Lower lobe of right lung (tissue), 2 donors: ENCODE measurements around the gene PPFIA1. TPM values are rescaled to one million over a fixed set of nuclear protein-coding genes. Genes with fewer than 3 reads are reported as not detected.
A peak's percentile ranks its signal among the peaks of the same experiment; 100 is the strongest.

Experiments
- ATAC-seq, 2 donors: fragments of 200-7000 bp; cut with Tn5 transposase; one replicate each; pipeline ENCODE4 v1.9.1; 2020 to 2022; ENCODE audit warnings: mild to moderate bottlenecking in 2 of 2, moderate library complexity in 2 of 2
- DNase-seq: peaks from one replicate; pipeline ENCODE4 v3.0.0-alpha.2; 2020
- H3K27ac ChIP-seq: fragments of 200-600 bp; one replicate; pipeline ENCODE4 v1.8.0; 2022
- H3K27me3 ChIP-seq: fragments of 200-600 bp; one replicate; pipeline ENCODE4 v1.8.0; 2022; ENCODE audit warnings: low read depth
- H3K36me3 ChIP-seq: fragments of 200-600 bp; one replicate; pipeline ENCODE4 v1.8.0; 2022; ENCODE audit warnings: mild to moderate bottlenecking
- H3K4me1 ChIP-seq: fragments of 200-600 bp; one replicate; pipeline ENCODE4 v1.8.0; 2022
- H3K4me3 ChIP-seq: fragments of 200-600 bp; one replicate; pipeline ENCODE4 v1.8.0; 2022; ENCODE audit warnings: mild to moderate bottlenecking
- H3K9me3 ChIP-seq: fragments of 200-600 bp; one replicate; pipeline ENCODE4 v1.8.0; 2022
- CTCF ChIP-seq: fragments of 200-600 bp; IDR thresholded peaks from one replicate; pipeline ENCODE4 v1.8.0; 2022; ENCODE audit warnings: antibody characterized with exemption, mild to moderate bottlenecking
- intact Hi-C: fragments of 100-400 bp; cut with DNase I; formaldehyde crosslinking; loops from one replicate; pipeline ENCODE4 v1.11.0; 2022
- total RNA-seq: library from RNA; stranded (reverse); fragmentation: NEBNext Ultra II Directional; extraction: Animal tissue kit (Norgen Biotek cat#: 25700); gene quantifications from one replicate; pipeline ENCODE4 v1.2.1, GENCODE V29; 2021
- donor health status: DM: no; HTN: yes; CAD: no; lungs with severe emphysema.

The PPFIA1 gene
- total RNA-seq, 1 donor from 2014 or later: 81.0 TPM

DNA sequence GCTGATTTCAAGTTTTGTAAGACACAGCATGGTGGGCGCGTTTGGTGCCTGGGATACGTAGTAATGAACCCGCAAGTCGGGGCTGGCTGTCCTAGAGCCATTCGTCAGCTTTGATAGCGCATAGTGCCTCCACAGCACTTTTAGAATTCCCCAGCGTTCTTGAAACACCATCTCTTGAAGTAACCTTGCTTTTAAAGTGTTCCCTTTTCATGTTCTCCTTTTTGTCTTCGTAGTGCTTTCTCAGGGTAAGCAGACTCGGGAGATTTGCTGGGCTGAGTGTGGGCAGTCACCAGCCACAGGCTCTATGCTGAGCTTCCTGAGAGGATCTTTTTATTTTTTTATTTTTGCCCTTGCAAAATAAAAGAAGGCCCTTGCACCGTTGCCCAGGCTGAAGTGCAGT is 88.3 kb downstream of the PPFIA1 start:
- intact Hi-C loops: no loop called here
- no peak overlapping the region for H3K4me3 ChIP-seq
- DNase-seq: peak; percentile 58
- peaks cover 99% of the 10 kb centered on the region for H3K36me3 ChIP-seq
- H3K9me3 ChIP-seq: no peaks in the 10 kb centered on the region
- H3K27ac ChIP-seq: no peak overlapping the region
- peak in 1 of 2 donors; percentile 67 for ATAC-seq
- TF ChIP-seq CTCF: no peak
- no peaks in the 10 kb centered on the region for H3K27me3 ChIP-seq
- H3K4me1 ChIP-seq: peaks cover 8% of the 10 kb centered on the region

- no peak overlapping the region for H3K27ac ChIP-seq
- intact Hi-C loops: no loop called here
- peaks cover 97% of the 10 kb centered on the region for H3K36me3 ChIP-seq
These were observed 89.1 kb downstream of the PPFIA1 start for GRCh38 chr11:70359451-70360205.

GRCh38 chr11:70360211-70360610 is 89.7 kb downstream of the PPFIA1 start:
- H3K4me1 ChIP-seq: peaks cover 8% of the 10 kb centered on the region
- peaks cover 96% of the 10 kb centered on the region for H3K36me3 ChIP-seq
- DNase-seq (no peak), ATAC-seq (no peak)
- H3K4me3 ChIP-seq: no peak overlapping the region
- H3K9me3 ChIP-seq: no peaks in the 10 kb centered on the region
- no peaks in the 10 kb centered on the region for H3K27me3 ChIP-seq
- TF ChIP-seq CTCF: no peak
- no peak overlapping the region for H3K27ac ChIP-seq
- intact Hi-C loops: no loop called here

More at GRCh38 chr11:70359451-70360205, 89.1 kb downstream of the PPFIA1 start:
- ATAC-seq (no peak), DNase-seq (no peak)
- H3K4me1 ChIP-seq: peaks cover 8% of the 10 kb centered on the region
- H3K27me3 ChIP-seq: no peaks in the 10 kb centered on the region
- no peaks in the 10 kb centered on the region for H3K9me3 ChIP-seq
- no peak for TF ChIP-seq CTCF
- H3K4me3 ChIP-seq: no peak overlapping the region

- no peak for ATAC-seq
- no peaks in the 10 kb centered on the region for H3K9me3 ChIP-seq
These were observed 93.7 kb downstream of the PPFIA1 start for GRCh38 chr11:70364178-70364577.

GRCh38 chr11:70364745-70365543 is 94.5 kb downstream of the PPFIA1 start:
- Histone ChIP-seq H3K27me3 (no peaks in the 10 kb centered on the region), H3K4me1 (no peaks in the 10 kb centered on the region), H3K4me3 (no peak overlapping the region), H3K9me3 (no peaks in the 10 kb centered on the region), H3K36me3 (peaks cover 83% of the 10 kb centered on the region), H3K27ac (no peak overlapping the region)
- TF ChIP-seq CTCF: no peak
- intact Hi-C loops: no loop called here
- DNase-seq: no peak
- ATAC-seq: peak in 1 of 2 donors; percentile 27

More at GRCh38 chr11:70364178-70364577, 93.7 kb downstream of the PPFIA1 start:
- intact Hi-C loops: no loop called here
- H3K36me3 ChIP-seq: peaks cover 88% of the 10 kb centered on the region
- no peaks in the 10 kb centered on the region for H3K27me3 ChIP-seq
- H3K4me1 ChIP-seq: no peaks in the 10 kb centered on the region
- H3K4me3 ChIP-seq: no peak overlapping the region
- no peak for DNase-seq
- TF ChIP-seq CTCF: no peak
- H3K27ac ChIP-seq: no peak overlapping the region
